Measurements from ENCODE around the gene GPRC5B. TPM values are rescaled to one million over a fixed set of nuclear protein-coding genes. Genes with fewer than 3 reads are reported as not detected.

The GPRC5B gene
- total RNA-seq, 1 donor from 2014 or later = 0.07 TPM

DNA sequence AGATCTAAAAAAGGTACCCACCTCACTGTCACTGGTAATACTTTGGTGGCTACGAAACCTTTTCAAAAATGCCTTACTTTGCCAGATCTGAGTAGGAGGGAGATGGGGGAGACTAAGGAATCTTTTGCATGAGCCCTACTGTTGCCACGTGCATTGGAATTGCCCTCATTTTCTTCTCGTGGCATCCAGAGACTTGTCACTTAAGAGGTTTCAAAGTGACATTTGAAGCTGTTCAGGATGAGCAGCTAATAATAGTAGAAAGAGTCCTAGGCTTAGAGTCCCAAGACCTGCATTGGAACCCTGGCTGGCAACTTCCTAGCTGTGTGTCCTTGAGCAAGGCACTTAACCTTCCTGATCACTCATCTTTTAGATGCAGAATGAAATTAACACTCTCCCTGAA is 43.5 kb downstream of the GPRC5B start:
- H3K4me1 Mint-ChIP-seq = no peaks in the 10 kb centered on the region
- no peak overlapping the region for H3K4me3 Mint-ChIP-seq
- no peak for ATAC-seq (ENCODE audit: low read depth)
- TF ChIP-seq CTCF (IDR thresholded peaks at IDR 0.05) = no peak
- POLR2A ChIA-PET = no interaction called here
- no peaks in the 10 kb centered on the region for H3K9me3 Mint-ChIP-seq
- intact Hi-C loops (cut with micrococcal nuclease) = no loop called here
- DNase-seq = no peak
- CTCF ChIA-PET = no interaction called here
- no peaks in the 10 kb centered on the region for H3K36me3 Mint-ChIP-seq (ENCODE audit: low read depth)
- no peaks in the 10 kb centered on the region for H3K27me3 Mint-ChIP-seq
- H3K27ac Mint-ChIP-seq = no peak overlapping the region

DNA sequence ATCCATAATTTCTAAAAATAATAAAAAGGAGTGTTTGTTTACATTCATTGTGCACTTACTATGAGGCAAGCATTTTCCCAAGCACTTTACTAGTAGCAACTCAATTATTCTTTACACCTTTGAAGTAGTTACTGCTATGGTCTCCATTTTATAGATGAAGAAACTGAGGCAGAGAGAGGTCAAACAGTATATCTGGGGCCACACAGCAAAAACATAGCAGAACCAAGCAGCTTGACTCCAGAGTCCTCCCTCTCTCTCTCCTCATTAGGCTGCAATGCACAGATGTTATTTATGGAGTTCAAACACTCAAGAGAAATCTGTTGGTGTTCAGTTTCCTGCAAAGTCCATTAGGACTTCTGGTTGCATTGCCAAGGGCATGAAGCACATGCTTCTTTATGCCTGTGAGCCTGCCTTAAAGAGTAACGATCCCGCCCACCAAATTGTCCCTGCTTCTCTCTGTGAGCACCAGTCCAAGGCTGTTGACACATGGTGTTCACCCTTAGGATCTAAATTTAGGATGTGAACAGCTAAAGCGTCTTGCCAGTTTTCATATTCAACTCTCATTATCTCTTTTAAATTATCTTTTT is 44.0 kb downstream of the GPRC5B start:
- no peak overlapping the region for H3K27ac Mint-ChIP-seq
- intact Hi-C loops (cut with micrococcal nuclease) = no loop called here
- TF ChIP-seq CTCF (IDR thresholded peaks at IDR 0.05) = no peak
- no peaks in the 10 kb centered on the region for H3K36me3 Mint-ChIP-seq (ENCODE audit: low read depth)
- ChIA-PET POLR2A (no interaction called here), CTCF (no interaction called here)
- no peaks in the 10 kb centered on the region for H3K27me3 Mint-ChIP-seq
- DNase-seq (no peak), ATAC-seq (ENCODE audit: low read depth) (no peak)
- H3K4me3 Mint-ChIP-seq = no peak overlapping the region
- no peaks in the 10 kb centered on the region for H3K9me3 Mint-ChIP-seq
- no peaks in the 10 kb centered on the region for H3K4me1 Mint-ChIP-seq

DNA sequence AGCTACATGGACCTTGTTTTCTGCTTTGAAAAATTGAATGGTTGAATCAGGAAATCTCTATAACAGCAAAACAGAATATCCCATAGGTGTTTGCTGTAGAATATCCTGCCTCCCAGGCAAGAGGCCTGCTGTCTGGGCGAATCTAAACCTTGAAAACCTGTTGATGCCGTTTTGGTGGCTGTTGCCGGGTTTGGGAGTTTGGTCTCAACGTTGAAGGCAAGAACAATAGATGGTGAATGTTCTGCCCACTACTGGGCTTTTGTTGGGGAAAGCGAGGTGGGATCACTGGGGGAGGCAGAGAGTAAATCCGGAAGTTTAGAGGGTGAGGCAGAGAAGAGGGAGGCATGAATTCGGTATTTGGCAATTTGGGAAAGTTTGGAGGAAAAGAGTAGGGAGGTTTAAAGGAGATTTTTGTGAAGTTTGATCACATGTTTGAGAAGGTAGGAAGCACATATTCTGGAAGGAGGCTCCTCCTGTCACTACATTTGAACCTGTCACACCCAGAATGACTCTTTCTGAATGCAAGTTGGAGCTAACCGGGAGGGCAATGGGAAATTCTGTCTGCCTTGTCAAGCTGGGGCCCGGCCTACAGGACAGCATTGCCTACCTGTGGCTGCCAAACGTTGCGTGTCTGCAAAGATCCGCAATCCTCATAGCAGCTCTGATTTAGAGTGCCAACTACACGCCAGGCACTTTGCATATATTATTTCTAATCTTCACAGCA is 46.5 kb downstream of the GPRC5B start:
- TF ChIP-seq CTCF (IDR thresholded peaks at IDR 0.05) = no peak
- POLR2A ChIA-PET = interaction anchor here (0.6 kb wide), 1 partner anchor 10 kb away, joined by 5 read pairs; no protein-coding TSS in a partner anchor
- no peaks in the 10 kb centered on the region for H3K4me1 Mint-ChIP-seq
- H3K4me3 Mint-ChIP-seq = no peak overlapping the region
- H3K36me3 Mint-ChIP-seq (ENCODE audit: low read depth) = no peaks in the 10 kb centered on the region
- H3K9me3 Mint-ChIP-seq = no peaks in the 10 kb centered on the region
- CTCF ChIA-PET = no interaction called here
- intact Hi-C loops (cut with micrococcal nuclease) = no loop called here
- H3K27ac Mint-ChIP-seq = no peak overlapping the region
- no peaks in the 10 kb centered on the region for H3K27me3 Mint-ChIP-seq
- ATAC-seq (ENCODE audit: low read depth) = no peak
- DNase-seq = no peak

- no peaks in the 10 kb centered on the region for H3K9me3 Mint-ChIP-seq
- no peaks in the 10 kb centered on the region for H3K27me3 Mint-ChIP-seq
Measured at GRCh38 chr16:19837331-19837980, 47.2 kb downstream of the GPRC5B start.

More at GRCh38 chr16:19837331-19837980, 47.2 kb downstream of the GPRC5B start:
- POLR2A ChIA-PET = interaction anchor here (0.6 kb wide), 1 partner anchor 9 kb away, joined by 5 read pairs; no protein-coding TSS in a partner anchor
- TF ChIP-seq CTCF (IDR thresholded peaks at IDR 0.05) = no peak
- H3K27ac Mint-ChIP-seq = no peak overlapping the region
- ATAC-seq (ENCODE audit: low read depth) = no peak
- intact Hi-C loops (cut with micrococcal nuclease) = no loop called here
- CTCF ChIA-PET = no interaction called here
- no peak for DNase-seq
- H3K36me3 Mint-ChIP-seq (ENCODE audit: low read depth) = no peaks in the 10 kb centered on the region
- no peak overlapping the region for H3K4me3 Mint-ChIP-seq
- no peaks in the 10 kb centered on the region for H3K4me1 Mint-ChIP-seq

All from activated B cell treated with CpG ODN at 0.5 μM for 24 hours (primary cell).